Ovary (tissue), 9 donors: ENCODE measurements around the gene SLCO2B1. TPM values are rescaled to one million over a fixed set of nuclear protein-coding genes. Genes with fewer than 3 reads are reported as not detected.

Source experiments
- DNase-seq, 5 donors: peaks; one replicate each; pipeline ENCODE4 v3.0.0-alpha.2; 2019 to 2020
- H3K27ac ChIP-seq, 2 donors: fragments of 200-600 bp; one replicate each; pipeline versions ENCODE4 v1.5.1 to v1.8.0; 2019 to 2022
- H3K27me3 ChIP-seq: fragments of 200-600 bp; one replicate; pipeline ENCODE4 v1.8.0; 2022
- H3K36me3 ChIP-seq: fragments of 200-600 bp; sonication (generic); one replicate; pipeline ENCODE4 v1.5.1; 2019
- H3K4me1 ChIP-seq: one replicate; pipeline ENCODE4 v1.8.1; 2013; ENCODE audit warnings: mild to moderate bottlenecking, moderate library complexity; ENCODE audit not compliant: insufficient read depth
- H3K4me3 ChIP-seq: fragments of 200-600 bp; sonication (generic); one replicate; pipeline ENCODE4 v1.5.1; 2017
- H3K9me3 ChIP-seq, 2 donors: fragments of 200-600 bp in 1 of 2; sonication (generic) in 1 of 2; one replicate each; pipeline versions ENCODE4 v1.5.1 to v1.8.1; 2013 to 2019; ENCODE audit warnings: mild to moderate bottlenecking in 1 of 2, moderate library complexity in 1 of 2
- CTCF ChIP-seq, 3 donors: fragments of 450-650 bp in 2 of 3; fragments of 200-600 bp in 1 of 3; IDR thresholded peaks; one replicate each; pipeline versions ENCODE4 v1.5.1 to v1.8.0; 2016 to 2022; ENCODE audit warnings: antibody characterized with exemption in 3 of 3, mild to moderate bottlenecking in 1 of 3
- EP300 ChIP-seq: sonication (generic); formaldehyde crosslinking; IDR thresholded peaks from one replicate; pipeline ENCODE4 v1.6.1; 2017; ENCODE audit warnings: antibody characterized with exemption
- POLR2A ChIP-seq: fragments of 450-650 bp; IDR thresholded peaks from one replicate; pipeline ENCODE4 v1.6.1; 2017; ENCODE audit warnings: antibody characterized with exemption, mild to moderate bottlenecking, moderate library complexity
- WGBS, 3 donors: extraction: QIAGEN DNeasy Blood & Tissue Kit in 1 of 3; methylation state at CpG; one replicate each; pipeline versions ENCODE4 v1.1.5 to v1.1.7; 2013 to 2017; 5-methylcytosine and 5-hydroxymethylcytosine counted together
- intact Hi-C, 4 donors: fragments of 100-400 bp; cut with DNase I; formaldehyde crosslinking; loops; one replicate each; pipeline versions ENCODE4 v1.11.0 to v1.15.1; 2022 to 2023
- polyA plus RNA-seq, 2 donors: library from polyadenylated mRNA; stranded (reverse); fragments of 200-250 nt in 1 of 2; fragments of 350-450 nt in 1 of 2; fragmentation: Illumina TruSeq in 1 of 2; extraction: RNeasy Lipid Tissue Mini Kit (QIAGEN cat#74804) in 1 of 2; gene quantifications; one replicate each; pipeline ENCODE4 v1.2.3, GENCODE V29; 2013 to 2014
- total RNA-seq, 7 donors: library from RNA; depleted of rRNA in 2 of 7; stranded (reverse); fragments of >200 nt in 2 of 7; fragmentation: NEBNext Ultra II Directional in 3 of 7; extraction: Animal tissue kit (Norgen Biotek cat#: 25700) in 3 of 7; gene quantifications; one replicate each; pipeline versions ENCODE4 v1.1.0 to v1.2.4, GENCODE V29; 2016 to 2023
- donor health status: DM: no; HTN: no; CAD: no; lungs with moderate emphysema.
- donor health status: DM: no; HTN: no; CAD: no.
- donor health status: Bipolar disorder and iron deficiency.
- donor health status: DM: yes; HTN: yes; CAD: no.
- donor health status: DM: no; HTN: no; CAD: no.
- donor health status: DM: yes; HTN: yes; CAD: no.

SLCO2B1 gene
- total and polyA plus RNA-seq, 9 donors, result 12.6 to 79.4 (median 21.8) TPM

- Histone ChIP-seq H3K4me3 (no peak overlapping the region), H3K4me1 (no peaks in the 10 kb centered on the region), H3K27ac (no peak overlapping the region), H3K27me3 (no peaks in the 10 kb centered on the region), H3K9me3 (no peaks in the 10 kb centered on the region), H3K36me3 (no peaks in the 10 kb centered on the region)
- DNase-seq, result no peak
- no peak for TF ChIP-seq POLR2A
- no peak for TF ChIP-seq CTCF (IDR thresholded peaks at IDR 0.05)
- no peak for TF ChIP-seq EP300
- intact Hi-C loops, result no loop called here
- 19 to 42% (median 20%) methylated on average over 6 of the region's 6 CpGs for WGBS, 3 donors
These were observed 4.9 kb upstream of the SLCO2B1 start for GRCh38 chr11:75145972-75146519.

- no peaks in the 10 kb centered on the region for H3K4me1 ChIP-seq
- intact Hi-C loops, result no loop called here
- TF ChIP-seq CTCF (IDR thresholded peaks at IDR 0.05) (no peak), EP300 (no peak), POLR2A (no peak)
- H3K27ac ChIP-seq, result no peak overlapping the region
- no peaks in the 10 kb centered on the region for H3K36me3 ChIP-seq
- no peak overlapping the region for H3K4me3 ChIP-seq
- WGBS, 3 donors, result 74 to 85% (median 79%) methylated on average over 5 of the region's 5 CpGs
- no peaks in the 10 kb centered on the region for H3K9me3 ChIP-seq
- H3K27me3 ChIP-seq, result no peaks in the 10 kb centered on the region
- DNase-seq, result no peak
These were observed 4.2 kb upstream of the SLCO2B1 start for GRCh38 chr11:75146711-75147110.

DNA sequence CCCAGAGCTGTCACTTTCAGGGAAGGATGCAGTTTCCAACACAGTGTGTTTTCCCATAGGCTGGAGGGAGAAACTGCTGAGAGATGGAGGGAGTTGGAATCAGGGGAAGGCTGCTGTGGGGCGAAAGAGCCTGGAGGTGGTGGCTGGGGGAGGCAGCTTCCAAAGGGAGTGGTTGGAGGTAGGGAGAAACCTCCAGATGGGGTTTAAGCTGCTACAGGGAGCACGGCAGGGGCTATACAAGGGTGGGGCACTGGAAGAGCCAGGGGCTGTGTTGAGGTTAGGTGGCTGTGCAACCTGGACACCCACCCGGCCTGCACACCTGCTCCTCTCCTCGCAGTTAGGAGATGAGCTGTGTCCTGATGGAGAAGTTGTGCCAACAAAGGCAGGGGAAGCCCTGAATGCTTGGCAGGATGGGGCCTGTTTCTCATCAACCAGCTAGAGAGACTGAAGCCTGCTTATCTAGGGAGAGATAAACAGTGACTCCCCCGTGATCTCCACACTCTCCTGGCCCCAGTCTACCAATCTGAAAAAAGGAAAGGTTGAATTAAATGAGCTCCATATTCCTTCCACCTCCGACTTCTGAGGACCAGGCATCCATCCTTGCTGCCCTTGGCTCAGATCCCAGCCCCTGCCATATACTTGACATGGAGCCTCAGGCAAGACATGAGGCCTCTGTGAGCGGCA, 3.6 kb upstream of the SLCO2B1 start:
- Histone ChIP-seq H3K4me3 (no peak overlapping the region), H3K27me3 (no peaks in the 10 kb centered on the region), H3K36me3 (no peaks in the 10 kb centered on the region), H3K27ac (no peak overlapping the region), H3K4me1 (no peaks in the 10 kb centered on the region), H3K9me3 (no peaks in the 10 kb centered on the region)
- TF ChIP-seq EP300 (no peak), CTCF (IDR thresholded peaks at IDR 0.05) (no peak)
- 68 to 76% (median 68%) methylated on average over 7 of the region's 7 CpGs for WGBS, 3 donors
- intact Hi-C loops, result no loop called here
- no peak for DNase-seq

DNA sequence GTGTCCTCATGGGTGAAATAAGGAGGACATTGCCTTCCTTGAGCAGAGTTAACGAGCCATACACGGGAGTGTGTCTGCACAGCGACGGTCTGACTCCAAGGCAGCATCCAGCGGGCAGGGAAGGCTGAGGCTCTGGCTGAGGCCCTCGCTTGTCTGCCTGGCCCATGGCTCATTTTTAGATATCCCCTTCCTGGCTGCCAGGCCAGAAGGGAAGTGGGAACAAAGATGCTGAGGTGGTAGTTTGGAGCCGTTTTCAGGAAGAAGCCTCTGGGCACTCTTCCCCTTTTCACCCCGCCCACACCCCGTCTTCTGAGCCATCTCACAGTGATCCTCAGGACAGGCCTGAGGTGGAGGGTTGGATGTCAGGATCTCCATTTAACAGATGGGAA, 3.0 kb upstream of the SLCO2B1 start:
- TF ChIP-seq EP300 (no peak), POLR2A (no peak), CTCF (IDR thresholded peaks at IDR 0.05) (no peak)
- intact Hi-C loops, result no loop called here
- Histone ChIP-seq H3K4me1 (no peaks in the 10 kb centered on the region), H3K27ac (no peak overlapping the region), H3K9me3 (no peaks in the 10 kb centered on the region), H3K27me3 (no peaks in the 10 kb centered on the region), H3K4me3 (no peak overlapping the region), H3K36me3 (no peaks in the 10 kb centered on the region)
- DNase-seq, result no peak
- WGBS, 3 donors, result 78 to 86% (median 80%) methylated on average over 9 of the region's 9 CpGs
